Dendritic cell treated with granulocyte-macrophage colony-stimulating factor and Interleukin-4, amounts not matched to agents 40 ng/mL and 50 ng/mL, for 4 days (primary cell): Measurements from ENCODE around the gene ZBTB4.

Source experiments
- H3K27ac Mint-ChIP-seq: one replicate; pipeline ENCODE4 v1.8.0; 2022; ENCODE audit warnings: mild to moderate bottlenecking, mixed read lengths
- H3K27me3 Mint-ChIP-seq: one replicate; pipeline ENCODE4 v1.8.0; 2022; ENCODE audit warnings: mild to moderate bottlenecking, mixed read lengths
- H3K36me3 Mint-ChIP-seq: one replicate; pipeline ENCODE4 v1.8.0; 2022; ENCODE audit warnings: low read depth, mixed read lengths
- H3K4me1 Mint-ChIP-seq: one replicate; pipeline ENCODE4 v1.8.0; 2022; ENCODE audit warnings: low read depth, mixed read lengths
- H3K4me3 Mint-ChIP-seq: one replicate; pipeline ENCODE4 v1.8.0; 2022; ENCODE audit warnings: mild to moderate bottlenecking, moderate library complexity, mixed read lengths
- H3K9me3 Mint-ChIP-seq: one replicate; pipeline ENCODE4 v1.8.0; 2022; ENCODE audit warnings: mixed read lengths
- intact Hi-C: fragments of 100-400 bp; cut with micrococcal nuclease; formaldehyde crosslinking; loops from one replicate; pipeline ENCODE4 v1.15.0; 2022

Gene ZBTB4, protein sequence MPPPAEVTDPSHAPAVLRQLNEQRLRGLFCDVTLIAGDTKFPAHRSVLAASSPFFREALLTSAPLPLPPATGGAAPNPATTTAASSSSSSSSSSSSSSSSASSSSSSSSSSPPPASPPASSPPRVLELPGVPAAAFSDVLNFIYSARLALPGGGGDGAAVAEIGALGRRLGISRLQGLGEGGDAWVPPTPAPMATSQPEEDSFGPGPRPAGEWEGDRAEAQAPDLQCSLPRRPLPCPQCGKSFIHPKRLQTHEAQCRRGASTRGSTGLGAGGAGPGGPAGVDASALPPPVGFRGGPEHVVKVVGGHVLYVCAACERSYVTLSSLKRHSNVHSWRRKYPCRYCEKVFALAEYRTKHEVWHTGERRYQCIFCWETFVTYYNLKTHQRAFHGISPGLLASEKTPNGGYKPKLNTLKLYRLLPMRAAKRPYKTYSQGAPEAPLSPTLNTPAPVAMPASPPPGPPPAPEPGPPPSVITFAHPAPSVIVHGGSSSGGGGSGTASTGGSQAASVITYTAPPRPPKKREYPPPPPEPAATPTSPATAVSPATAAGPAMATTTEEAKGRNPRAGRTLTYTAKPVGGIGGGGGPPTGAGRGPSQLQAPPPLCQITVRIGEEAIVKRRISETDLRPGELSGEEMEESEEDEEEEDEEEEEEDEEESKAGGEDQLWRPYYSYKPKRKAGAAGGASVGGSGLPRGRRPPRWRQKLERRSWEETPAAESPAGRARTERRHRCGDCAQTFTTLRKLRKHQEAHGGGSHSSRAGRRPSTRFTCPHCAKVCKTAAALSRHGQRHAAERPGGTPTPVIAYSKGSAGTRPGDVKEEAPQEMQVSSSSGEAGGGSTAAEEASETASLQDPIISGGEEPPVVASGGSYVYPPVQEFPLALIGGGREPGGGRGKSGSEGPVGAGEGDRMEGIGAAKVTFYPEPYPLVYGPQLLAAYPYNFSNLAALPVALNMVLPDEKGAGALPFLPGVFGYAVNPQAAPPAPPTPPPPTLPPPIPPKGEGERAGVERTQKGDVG

DNA sequence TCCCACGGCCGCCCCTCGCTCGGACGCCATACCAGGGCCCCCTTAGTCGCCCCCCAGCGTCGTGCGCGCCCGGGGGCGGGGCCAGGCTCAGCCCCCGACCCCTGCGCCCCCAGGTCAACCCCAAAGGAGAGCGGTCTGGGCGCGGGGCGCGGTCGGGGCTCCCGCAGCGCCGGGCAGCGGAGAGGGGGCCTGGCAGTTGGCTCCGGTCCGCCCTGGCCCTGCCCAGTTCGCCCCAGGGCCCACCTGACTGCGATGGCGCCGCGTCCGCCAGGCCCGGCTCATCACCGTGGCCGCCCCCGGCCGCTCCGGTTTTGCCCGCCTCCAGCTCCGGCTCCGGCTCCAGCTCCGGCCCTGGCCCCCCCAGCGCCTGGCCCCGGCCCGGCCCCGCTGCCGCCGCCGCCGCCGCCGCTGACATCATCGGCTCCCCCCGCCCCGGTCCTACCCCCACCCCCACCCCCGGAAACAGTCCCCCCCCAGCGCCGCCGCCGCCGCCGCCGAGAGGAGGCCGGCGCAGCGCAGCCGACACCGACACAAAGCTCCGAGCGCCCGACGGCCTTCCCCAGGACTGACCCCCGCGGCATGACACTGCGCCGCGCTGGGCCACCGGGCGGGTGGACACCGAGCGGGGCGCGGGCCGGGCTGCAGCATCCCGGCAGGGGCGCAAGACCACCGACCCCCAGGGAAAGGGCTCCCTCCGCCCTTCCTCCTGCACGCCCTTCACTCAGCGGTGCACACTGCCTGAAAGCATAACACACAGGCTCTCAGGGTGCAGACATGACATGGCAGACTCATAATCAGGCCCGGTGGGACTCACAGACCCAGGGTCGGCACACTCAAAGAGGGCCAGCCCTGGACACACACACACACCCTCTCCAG lies at the start of gene ZBTB4:
Gene ZBTB4 (minus strand): TSS at position 419 of the 876 bp plus-strand sequence. CDS start 12,830 bp downstream, outside the sequence.
- Mint-ChIP-seq H3K27me3 (no peaks in the 10 kb centered on the region), H3K36me3 (peaks cover 19% of the 10 kb centered on the region), H3K4me3 (peak within 1 kb of the TSS; percentile 81), H3K4me1 (peaks cover 73% of the 10 kb centered on the region), H3K27ac (peak within 1 kb of the TSS; percentile 81), H3K9me3 (no peaks in the 10 kb centered on the region)
- intact Hi-C loops, result loop anchor here (10.0 kb wide), 1 partner anchor 125 kb away; the partner anchor contains the start of genes KCTD11 and TMEM95

DNA sequence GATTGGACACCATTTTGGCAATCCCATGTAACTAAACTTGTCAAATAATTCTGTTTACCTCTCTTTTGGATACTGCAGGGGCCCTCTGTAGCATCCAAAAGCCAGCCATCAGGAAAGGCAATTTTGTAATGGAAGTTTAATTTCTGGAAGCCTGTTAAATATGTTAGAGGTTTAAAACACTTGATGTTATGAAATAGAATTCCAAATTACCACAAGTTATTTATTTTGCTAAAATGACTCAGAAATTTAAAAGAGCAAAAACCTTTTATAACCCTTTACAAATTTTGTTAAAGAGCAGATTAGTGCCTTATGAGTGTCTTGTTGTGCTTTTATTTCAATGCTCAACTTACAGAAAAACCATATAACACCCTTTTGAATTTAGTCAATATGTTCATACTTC lies 49.4 kb upstream of the ZBTB4 start:
- Mint-ChIP-seq H3K4me1 (peaks cover 6% of the 10 kb centered on the region), H3K9me3 (peaks cover 14% of the 10 kb centered on the region), H3K36me3 (no peaks in the 10 kb centered on the region), H3K4me3 (no peak overlapping the region), H3K27ac (no peak overlapping the region), H3K27me3 (no peaks in the 10 kb centered on the region)
- intact Hi-C loops, result no loop called here

DNA sequence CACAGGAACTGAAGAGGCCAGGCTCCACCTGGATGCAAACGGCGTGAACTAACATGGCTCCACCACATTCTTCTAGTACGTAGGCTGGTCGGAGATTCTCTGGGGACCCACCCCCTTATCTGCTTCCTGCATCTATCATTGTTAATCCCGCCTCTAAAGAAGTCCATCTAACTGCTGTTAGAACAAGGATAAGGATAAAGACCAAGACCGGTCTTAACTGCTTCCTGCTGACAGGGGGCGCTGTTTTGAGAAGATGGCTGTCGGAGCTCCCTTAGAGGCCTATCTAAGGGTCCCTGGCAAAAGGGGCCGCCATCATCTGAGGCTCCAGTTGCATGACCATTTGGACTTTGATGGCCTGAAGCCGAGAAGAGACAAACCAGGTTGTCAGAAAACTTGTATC lies 43.6 kb upstream of the ZBTB4 start:
- Mint-ChIP-seq H3K4me1 (peaks cover 7% of the 10 kb centered on the region), H3K4me3 (no peak overlapping the region), H3K27me3 (no peaks in the 10 kb centered on the region), H3K27ac (no peak overlapping the region), H3K9me3 (peaks cover 7% of the 10 kb centered on the region), H3K36me3 (no peaks in the 10 kb centered on the region)
- intact Hi-C loops, result loop anchor here (1.0 kb wide), 1 partner anchor 38 kb away; the partner anchor contains the start of gene SENP3

DNA sequence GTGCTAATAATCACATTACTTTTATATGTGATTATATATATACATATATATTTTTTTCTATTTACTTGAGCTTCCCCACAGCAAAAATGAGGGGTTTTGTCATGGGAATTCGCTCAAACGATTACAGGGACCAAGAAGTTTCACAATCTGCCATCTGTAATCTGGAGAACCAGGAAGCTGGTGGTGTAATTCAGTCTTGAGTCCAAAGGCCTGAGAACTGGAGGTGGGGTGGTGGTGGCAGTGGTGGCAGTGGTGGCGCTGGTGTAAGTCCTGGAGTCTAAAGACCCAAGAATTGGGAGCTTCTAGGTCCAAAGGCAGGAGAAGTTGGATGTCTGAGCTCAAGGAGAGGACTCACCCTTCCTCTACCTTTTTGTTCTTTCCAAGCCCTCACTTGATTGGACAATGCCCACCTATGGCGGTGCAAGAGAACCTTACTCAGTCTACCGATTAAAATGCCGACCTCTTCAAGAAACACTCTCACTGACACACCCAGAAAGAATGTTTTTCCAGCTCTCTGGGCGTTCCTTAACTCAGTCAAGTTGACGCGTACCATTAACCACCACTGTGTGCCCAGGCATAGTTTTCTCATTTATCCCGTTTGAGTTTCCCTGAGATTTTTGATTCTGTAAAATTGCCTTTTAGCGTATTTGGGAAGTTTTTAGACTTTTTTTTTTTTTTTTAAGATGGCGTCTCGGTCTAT lies 36.6 kb upstream of the ZBTB4 start:
- Mint-ChIP-seq H3K4me1 (peaks cover 40% of the 10 kb centered on the region), H3K9me3 (no peaks in the 10 kb centered on the region), H3K27me3 (no peaks in the 10 kb centered on the region), H3K36me3 (peaks cover 37% of the 10 kb centered on the region), H3K4me3 (no peak overlapping the region), H3K27ac (peak overlapping the region; percentile 46)
- intact Hi-C loops, result loop anchor here (2.0 kb wide), 1 partner anchor 73 kb away; no protein-coding TSS in a partner anchor

DNA sequence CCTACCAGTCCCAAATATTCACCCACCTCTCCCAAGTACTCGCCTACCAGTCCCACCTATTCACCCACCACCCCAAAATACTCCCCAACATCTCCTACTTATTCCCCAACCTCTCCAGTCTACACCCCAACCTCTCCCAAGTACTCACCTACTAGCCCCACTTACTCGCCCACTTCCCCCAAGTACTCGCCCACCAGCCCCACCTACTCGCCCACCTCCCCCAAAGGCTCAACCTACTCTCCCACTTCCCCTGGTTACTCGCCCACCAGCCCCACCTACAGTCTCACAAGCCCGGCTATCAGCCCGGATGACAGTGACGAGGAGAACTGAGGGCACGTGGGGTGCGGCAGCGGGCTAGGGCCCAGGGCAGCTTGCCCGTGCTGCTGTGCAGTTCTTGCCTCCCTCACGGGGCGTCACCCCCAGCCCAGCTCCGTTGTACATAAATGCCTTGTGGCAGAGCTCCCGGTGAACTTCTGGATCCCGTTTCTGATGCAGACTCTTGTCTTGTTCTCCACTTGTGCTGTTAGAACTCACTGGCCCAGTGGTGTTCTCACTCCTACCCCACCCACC lies 34.5 kb upstream of the ZBTB4 start:
- H3K36me3 Mint-ChIP-seq, result peaks cover 58% of the 10 kb centered on the region
- no peaks in the 10 kb centered on the region for H3K27me3 Mint-ChIP-seq
- H3K4me3 Mint-ChIP-seq, result no peak overlapping the region
- H3K9me3 Mint-ChIP-seq, result no peaks in the 10 kb centered on the region
- peak overlapping the region; percentile 39 for H3K27ac Mint-ChIP-seq
- intact Hi-C loops, result loop anchor here (1.0 to 2.0 kb wide), 2 partner anchors 47 to 75 kb away; partner anchors contain the start of gene SENP3
- peaks cover 40% of the 10 kb centered on the region for H3K4me1 Mint-ChIP-seq

DNA sequence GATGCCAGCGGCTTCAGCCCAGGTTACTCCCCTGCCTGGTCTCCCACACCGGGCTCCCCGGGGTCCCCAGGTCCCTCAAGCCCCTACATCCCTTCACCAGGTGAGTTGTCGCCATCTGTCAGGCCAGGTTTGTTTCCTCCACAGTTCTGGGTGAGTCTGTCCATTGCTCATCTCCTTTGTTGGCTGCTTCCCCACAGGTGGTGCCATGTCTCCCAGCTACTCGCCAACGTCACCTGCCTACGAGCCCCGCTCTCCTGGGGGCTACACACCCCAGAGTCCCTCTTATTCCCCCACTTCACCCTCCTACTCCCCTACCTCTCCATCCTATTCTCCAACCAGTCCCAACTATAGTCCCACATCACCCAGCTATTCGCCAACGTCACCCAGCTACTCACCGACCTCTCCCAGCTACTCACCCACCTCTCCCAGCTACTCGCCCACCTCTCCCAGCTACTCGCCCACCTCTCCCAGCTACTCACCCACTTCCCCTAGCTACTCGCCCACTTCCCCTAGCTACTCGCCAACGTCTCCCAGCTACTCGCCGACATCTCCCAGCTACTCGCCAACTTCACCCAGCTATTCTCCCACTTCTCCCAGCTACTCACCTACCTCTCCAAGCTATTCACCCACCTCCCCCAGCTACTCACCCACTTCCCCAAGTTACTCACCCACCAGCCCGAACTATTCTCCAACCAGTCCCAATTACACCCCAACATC lies 33.6 kb upstream of the ZBTB4 start:
- peaks cover 40% of the 10 kb centered on the region for H3K4me1 Mint-ChIP-seq
- H3K27ac Mint-ChIP-seq, result peak overlapping the region; percentile 26

DNA sequence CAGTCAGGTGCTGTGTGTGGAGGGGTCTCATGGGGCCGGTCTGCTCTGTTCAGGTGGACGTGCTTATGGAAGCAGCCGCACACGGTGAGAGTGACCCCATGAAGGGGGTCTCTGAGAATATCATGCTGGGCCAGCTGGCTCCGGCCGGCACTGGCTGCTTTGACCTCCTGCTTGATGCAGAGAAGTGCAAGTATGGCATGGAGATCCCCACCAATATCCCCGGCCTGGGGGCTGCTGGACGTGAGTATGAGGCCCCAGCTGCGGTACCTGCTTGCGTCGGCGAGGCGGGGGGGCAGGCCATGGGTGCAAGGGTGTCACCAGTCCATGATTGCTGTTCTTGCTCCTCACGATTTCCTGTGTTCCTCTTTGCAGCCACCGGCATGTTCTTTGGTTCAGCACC lies 32.7 kb upstream of the ZBTB4 start:
- intact Hi-C loops, result no loop called here
- Mint-ChIP-seq H3K9me3 (no peaks in the 10 kb centered on the region), H3K4me3 (no peak overlapping the region), H3K27me3 (no peaks in the 10 kb centered on the region), H3K36me3 (peaks cover 77% of the 10 kb centered on the region), H3K4me1 (peaks cover 40% of the 10 kb centered on the region), H3K27ac (peak overlapping the region; percentile 26)

More for the DNA sequence above, 33.6 kb upstream of the ZBTB4 start:
- intact Hi-C loops, result no loop called here
- Mint-ChIP-seq H3K27me3 (no peaks in the 10 kb centered on the region), H3K9me3 (no peaks in the 10 kb centered on the region), H3K36me3 (peaks cover 68% of the 10 kb centered on the region), H3K4me3 (no peak overlapping the region)

DNA sequence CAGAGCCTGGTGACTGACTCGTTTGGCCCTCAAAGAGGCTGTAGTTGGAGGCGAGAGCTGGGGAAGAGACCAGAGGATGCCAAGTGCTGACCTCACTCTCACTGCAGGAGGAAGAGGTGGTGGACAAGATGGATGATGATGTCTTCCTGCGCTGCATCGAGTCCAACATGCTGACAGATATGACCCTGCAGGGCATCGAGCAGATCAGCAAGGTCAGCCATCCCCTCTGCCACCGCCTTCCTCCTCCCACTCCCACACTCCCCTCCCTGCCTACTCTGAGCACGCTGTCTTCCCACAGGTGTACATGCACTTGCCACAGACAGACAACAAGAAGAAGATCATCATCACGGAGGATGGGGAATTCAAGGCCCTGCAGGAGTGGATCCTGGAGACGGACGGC lies 31.7 kb upstream of the ZBTB4 start:
- H3K27ac Mint-ChIP-seq, result peak overlapping the region; percentile 51
- H3K36me3 Mint-ChIP-seq, result peaks cover 86% of the 10 kb centered on the region
- H3K4me1 Mint-ChIP-seq, result peaks cover 31% of the 10 kb centered on the region
- no peaks in the 10 kb centered on the region for H3K27me3 Mint-ChIP-seq
- H3K9me3 Mint-ChIP-seq, result no peaks in the 10 kb centered on the region
- intact Hi-C loops, result no loop called here
- H3K4me3 Mint-ChIP-seq, result no peak overlapping the region

DNA sequence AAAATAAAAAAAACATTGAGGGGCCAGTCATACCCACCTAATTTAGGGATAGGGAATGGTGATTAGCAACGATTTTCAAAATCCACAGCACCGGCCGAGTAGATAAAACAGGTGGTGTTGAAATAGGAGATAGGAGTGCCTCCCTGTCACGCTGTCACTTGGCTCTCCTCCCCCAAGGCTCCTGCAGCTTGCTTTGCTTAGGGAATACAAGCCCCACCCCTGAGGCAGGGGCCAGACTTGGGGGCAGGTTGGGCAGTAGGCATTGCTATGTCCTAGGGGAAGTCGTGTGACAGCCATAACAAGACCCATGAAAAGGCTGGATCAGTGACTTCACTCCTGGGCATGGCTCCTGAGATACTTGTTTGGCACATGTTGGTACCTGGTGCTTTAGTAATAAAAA lies 30.5 kb upstream of the ZBTB4 start:
- no peaks in the 10 kb centered on the region for H3K27me3 Mint-ChIP-seq
- H3K4me3 Mint-ChIP-seq, result no peak overlapping the region
- no peaks in the 10 kb centered on the region for H3K9me3 Mint-ChIP-seq
- intact Hi-C loops, result no loop called here
- no peak overlapping the region for H3K27ac Mint-ChIP-seq
- peaks cover 97% of the 10 kb centered on the region for H3K36me3 Mint-ChIP-seq
- H3K4me1 Mint-ChIP-seq, result peaks cover 21% of the 10 kb centered on the region

DNA sequence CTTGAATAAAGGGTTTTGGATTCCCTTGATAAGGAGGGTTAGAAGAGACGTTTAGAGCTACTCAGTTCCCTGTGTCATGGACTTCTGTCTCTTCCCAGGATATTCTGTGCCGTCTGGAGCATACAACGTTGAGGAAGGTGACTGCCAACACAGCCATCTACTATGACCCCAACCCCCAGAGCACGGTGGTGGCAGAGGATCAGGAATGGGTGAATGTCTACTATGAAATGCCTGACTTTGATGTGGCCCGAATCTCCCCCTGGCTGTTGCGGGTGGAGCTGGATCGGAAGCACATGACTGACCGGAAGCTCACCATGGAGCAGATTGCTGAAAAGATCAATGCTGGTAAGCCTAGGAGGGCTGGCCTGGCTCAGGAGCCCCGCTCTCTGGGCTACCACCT lies 29.4 kb upstream of the ZBTB4 start:
- no peak overlapping the region for H3K4me3 Mint-ChIP-seq
- H3K4me1 Mint-ChIP-seq, result peaks cover 16% of the 10 kb centered on the region
- no peaks in the 10 kb centered on the region for H3K9me3 Mint-ChIP-seq
- no peaks in the 10 kb centered on the region for H3K27me3 Mint-ChIP-seq
- intact Hi-C loops, result no loop called here
- H3K27ac Mint-ChIP-seq, result no peak overlapping the region
- peaks cover 98% of the 10 kb centered on the region for H3K36me3 Mint-ChIP-seq

DNA sequence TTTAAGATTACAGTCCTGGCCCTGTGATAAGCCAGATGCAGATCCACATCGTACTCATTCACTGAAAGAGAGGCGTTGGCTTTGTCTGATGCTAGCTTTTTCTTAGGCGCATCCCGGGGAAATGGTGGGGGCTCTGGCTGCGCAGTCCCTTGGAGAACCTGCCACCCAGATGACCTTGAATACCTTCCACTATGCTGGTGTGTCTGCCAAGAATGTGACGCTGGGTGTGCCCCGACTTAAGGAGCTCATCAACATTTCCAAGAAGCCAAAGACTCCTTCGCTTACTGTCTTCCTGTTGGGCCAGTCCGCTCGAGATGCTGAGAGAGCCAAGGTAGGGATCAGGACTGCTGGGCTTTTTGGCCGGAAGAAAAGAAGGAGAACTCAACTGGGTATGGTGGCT lies 28.7 kb upstream of the ZBTB4 start:
- Mint-ChIP-seq H3K36me3 (peaks cover 98% of the 10 kb centered on the region), H3K9me3 (no peaks in the 10 kb centered on the region), H3K4me1 (peaks cover 9% of the 10 kb centered on the region), H3K27ac (no peak overlapping the region), H3K4me3 (no peak overlapping the region), H3K27me3 (no peaks in the 10 kb centered on the region)
- intact Hi-C loops, result no loop called here

DNA sequence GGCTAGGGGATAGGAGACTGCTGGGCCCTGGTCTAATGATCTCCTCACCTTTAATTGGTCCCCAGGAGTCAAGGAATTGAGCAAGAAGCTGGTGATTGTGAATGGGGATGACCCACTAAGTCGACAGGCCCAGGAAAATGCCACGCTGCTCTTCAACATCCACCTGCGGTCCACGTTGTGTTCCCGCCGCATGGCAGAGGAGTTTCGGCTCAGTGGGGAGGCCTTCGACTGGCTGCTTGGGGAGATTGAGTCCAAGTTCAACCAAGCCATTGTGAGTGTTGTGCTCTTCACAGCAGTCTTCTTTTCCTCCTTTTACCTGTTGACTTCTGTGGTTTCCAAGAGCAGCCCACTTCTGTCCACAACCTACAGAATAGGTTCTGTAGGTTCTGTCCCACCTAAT lies 24.1 kb upstream of the ZBTB4 start:
- Mint-ChIP-seq H3K36me3 (peaks cover 98% of the 10 kb centered on the region), H3K27ac (no peak overlapping the region), H3K27me3 (no peaks in the 10 kb centered on the region), H3K4me1 (no peaks in the 10 kb centered on the region), H3K4me3 (no peak overlapping the region), H3K9me3 (no peaks in the 10 kb centered on the region)
- intact Hi-C loops, result no loop called here
